H1 (cell line): Measurements from ENCODE around the gene STAT3. TPM values are rescaled to one million over a fixed set of nuclear protein-coding genes. Genes with fewer than 3 reads are reported as not detected.

Experiments used
- BACH1 ChIP-seq: IDR thresholded peaks from 2 replicates; pipeline ENCODE4 v1.6.1; 2012; ENCODE audit warnings: low read length, improper control_type of control experiment
- CTBP2 ChIP-seq: IDR thresholded peaks from 2 replicates; pipeline ENCODE4 v1.7.0; 2011; ENCODE audit warnings: borderline replicate concordance, mild to moderate bottlenecking, moderate library complexity, mixed read lengths, low read length; ENCODE audit not compliant: insufficient read depth, insufficient read length
- EZH2 ChIP-seq: fragments of 200-600 bp; sonication (generic); IDR thresholded peaks from 2 replicates; pipeline ENCODE4 v1.7.1; 2012; ENCODE audit warnings: low read depth, mild to moderate bottlenecking, moderate library complexity, low read length, inconsistent platforms; ENCODE audit not compliant: severe bottlenecking
- HDAC6 ChIP-seq: IDR thresholded peaks from one replicate; pipeline ENCODE4 v1.7.1; 2012; ENCODE audit warnings: low read depth, mild to moderate bottlenecking, inconsistent platforms, low read length, moderate library complexity
- PHF8 ChIP-seq: fragments of 200-600 bp; sonication (generic); conservative IDR thresholded peaks from 2 replicates; pipeline ENCODE4 v1.7.1; 2012; ENCODE audit warnings: low read depth, mild to moderate bottlenecking, inconsistent platforms, low read length, moderate library complexity
- RBBP5 ChIP-seq: IDR thresholded peaks from 2 replicates; pipeline ENCODE4 v1.7.1; 2012; ENCODE audit warnings: low read depth, mild to moderate bottlenecking, inconsistent platforms, low read length, moderate library complexity, borderline replicate concordance
- SIRT6 ChIP-seq: IDR thresholded peaks from one replicate; pipeline ENCODE4 v1.7.1; 2012; ENCODE audit warnings: low read length, inconsistent platforms
- TAF7 ChIP-seq: optimal IDR thresholded peaks from 2 replicates; pipeline ENCODE3; 2011; ENCODE audit warnings: low read depth, mild to moderate bottlenecking, inconsistent platforms, low read length, moderate library complexity, borderline replicate concordance
- ZNF274 ChIP-seq: IDR thresholded peaks from 2 replicates; pipeline ENCODE4 v1.7.0; 2012; ENCODE audit warnings: low read length, borderline replicate concordance; ENCODE audit errors: extremely low read depth
- polyA plus RNA-seq, 7 experiments: library from polyadenylated mRNA; depleted of rRNA in 3 of 7; stranded (reverse) in 5 of 7; unstranded in 2 of 7; fragments of >200 nt in 5 of 7; fragments of 200-250 nt in 2 of 7; gene quantifications; 1 replicate in 5 of 7; 2 replicates in 1 of 7; 4 replicates in 1 of 7; pipeline versions ENCODE4 v1.2.1 to v1.2.3, GENCODE V29; 2011 to 2013; ENCODE audit warnings: missing spikeins in 2 of 7, mixed read lengths in 2 of 7
- total RNA-seq: library from RNA; stranded (reverse); fragmentation: NEBNext Ultra II Directional; extraction: Animal tissue kit (Norgen Biotek cat#: 25700); gene quantifications from 2 replicates; pipeline ENCODE4 v1.2.1, GENCODE V29; 2021

STAT3 gene
- total and polyA plus RNA-seq, 2 of the 8 experiments (the other 6 are each of a cell fraction or from before 2014, with no cell fraction given): 38.4 to 94.1 TPM

DNA sequence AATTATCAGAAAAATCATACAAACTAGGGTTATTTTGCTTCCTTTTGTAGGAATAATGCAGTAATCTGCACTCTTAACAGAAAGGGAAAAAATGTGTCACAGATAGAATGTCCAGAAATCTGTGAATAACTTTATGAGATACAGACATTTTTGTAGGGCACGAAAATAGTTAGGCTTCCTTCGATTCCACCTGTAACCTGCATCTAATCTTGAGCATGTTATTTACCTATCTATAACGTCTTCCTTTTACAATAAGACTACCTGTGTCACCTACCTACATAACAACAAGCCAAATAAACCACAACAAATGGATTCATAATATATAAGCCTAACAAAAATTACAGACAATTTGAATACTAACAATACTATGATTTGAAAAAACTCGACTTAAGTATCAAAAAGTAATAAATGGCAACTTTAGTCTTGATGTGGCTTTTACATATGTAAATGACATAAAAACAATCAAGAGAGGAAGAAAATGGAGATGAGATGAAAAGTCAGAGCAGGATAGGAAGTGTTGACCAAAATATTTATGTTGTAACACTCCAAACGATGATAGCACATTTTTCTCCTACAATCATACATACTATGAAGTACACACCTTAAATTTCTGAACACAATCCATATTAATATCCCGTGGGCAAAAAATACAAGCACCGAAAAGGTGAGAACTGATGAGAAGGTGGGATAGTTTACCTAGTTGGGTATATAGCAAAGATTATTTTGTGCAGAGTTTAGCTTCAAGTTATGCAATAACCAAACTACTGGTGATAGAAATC is 114.6 kb downstream of the STAT3 start (continued):
- TF ChIP-seq TAF7: no peak
- no peak for TF ChIP-seq SIRT6
- TF ChIP-seq BACH1: no peak
- no peak for TF ChIP-seq CTBP2
- TF ChIP-seq ZNF274: no peak
- no peak for TF ChIP-seq RBBP5
- TF ChIP-seq PHF8: no peak
- TF ChIP-seq HDAC6: no peak
- TF ChIP-seq EZH2: no peak
